HL-60/S4 treated with phorbol 12-myristate 13-acetate at 8.2 ng/mL for 4 days and 3 days (cell line): ENCODE measurements around the gene TMEM45A.
"Not testable (repeated sequence)": the region's sequence is repeated elsewhere in the genome, so short reads cannot be mapped to it uniquely, and the experiment has no call there.

Source experiments
- in situ Hi-C: fragments of 300-500 bp; cut with MboI; formaldehyde crosslinking; loops from 2 replicates; pipeline ENCODE4 v1.15.0; 2022; ENCODE audit warnings: low sequenced_read_pairs

The TMEM45A gene

DNA sequence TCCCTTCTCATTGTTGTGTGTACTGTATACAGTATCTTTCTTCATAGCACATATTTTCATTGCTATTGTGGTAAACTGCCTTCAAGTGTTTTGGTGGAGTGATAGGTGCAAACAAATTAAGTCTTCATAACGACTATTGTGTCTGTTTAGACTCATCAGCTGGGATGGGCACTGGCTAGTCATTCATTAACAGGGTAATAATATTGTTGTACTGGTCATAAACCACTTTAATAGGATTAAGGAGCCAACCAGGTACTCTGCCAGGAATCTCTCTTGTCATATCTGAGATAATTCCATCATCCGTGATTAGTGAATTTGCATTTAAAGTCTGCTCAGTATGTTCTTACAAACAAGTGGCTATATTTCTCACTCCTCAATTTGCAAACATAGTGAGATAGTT lies 10.2 kb upstream of the TMEM45A start:
- in situ Hi-C loops = no loop called here

DNA sequence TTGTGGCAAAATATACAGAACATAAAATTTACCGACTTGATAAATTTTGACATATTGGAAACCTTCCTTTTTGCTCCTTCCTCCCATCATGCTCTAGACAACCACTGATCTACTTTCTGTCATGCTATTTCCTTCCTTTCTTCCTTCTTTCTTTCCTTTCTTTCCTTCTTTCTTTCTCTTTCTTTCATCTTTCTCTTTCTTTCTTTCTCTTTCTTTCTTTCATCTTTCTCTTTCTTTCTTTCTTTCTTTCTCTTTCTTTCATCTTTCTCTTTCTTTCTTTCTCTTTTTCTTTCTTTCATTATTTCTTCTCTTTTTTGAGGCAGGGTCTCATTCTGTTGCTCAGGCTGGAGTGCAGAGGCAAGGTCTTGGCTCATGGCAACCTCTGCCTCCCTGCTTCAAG lies 8.9 kb upstream of the TMEM45A start:
- in situ Hi-C loops = no loop called here

DNA sequence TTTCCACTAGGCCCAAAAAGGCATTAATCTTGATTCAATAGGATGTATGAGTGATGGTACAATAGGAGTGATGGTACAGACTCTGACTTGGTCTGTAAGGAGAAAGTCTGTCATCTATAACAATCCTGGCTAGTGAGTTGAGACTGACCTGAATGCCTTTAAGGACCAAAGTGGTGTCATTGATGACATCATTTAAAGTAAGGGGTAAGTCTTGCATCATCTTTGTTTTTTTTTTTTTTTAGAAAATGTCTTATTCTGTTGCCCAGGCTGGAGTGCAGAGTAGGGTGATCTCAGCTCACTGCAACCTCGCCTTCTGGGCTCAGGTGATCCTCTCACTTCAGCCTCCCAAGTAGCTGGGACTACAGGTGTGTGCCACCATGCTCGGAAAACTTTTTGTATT lies 5.6 kb upstream of the TMEM45A start:
- in situ Hi-C loops = no loop called here

DNA sequence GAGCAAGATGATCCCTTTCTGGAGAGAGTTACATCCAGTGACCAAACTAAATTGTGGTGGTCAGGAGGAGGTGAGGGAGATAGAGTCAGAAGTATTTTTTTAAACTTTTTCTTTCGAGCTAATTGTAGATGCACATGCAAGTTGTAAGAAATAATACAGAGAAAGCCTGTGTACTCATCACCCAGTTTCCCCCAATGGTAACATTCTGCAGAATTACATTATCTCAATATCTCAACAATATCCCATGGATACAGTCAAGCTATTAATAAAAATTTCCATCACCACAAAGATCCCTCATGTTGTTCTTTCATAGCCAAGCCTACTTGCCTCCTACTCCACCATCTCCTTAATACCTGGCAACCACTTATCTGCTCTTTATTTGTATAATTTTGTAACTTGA lies 3.3 kb upstream of the TMEM45A start:
- in situ Hi-C loops = no loop called here

DNA sequence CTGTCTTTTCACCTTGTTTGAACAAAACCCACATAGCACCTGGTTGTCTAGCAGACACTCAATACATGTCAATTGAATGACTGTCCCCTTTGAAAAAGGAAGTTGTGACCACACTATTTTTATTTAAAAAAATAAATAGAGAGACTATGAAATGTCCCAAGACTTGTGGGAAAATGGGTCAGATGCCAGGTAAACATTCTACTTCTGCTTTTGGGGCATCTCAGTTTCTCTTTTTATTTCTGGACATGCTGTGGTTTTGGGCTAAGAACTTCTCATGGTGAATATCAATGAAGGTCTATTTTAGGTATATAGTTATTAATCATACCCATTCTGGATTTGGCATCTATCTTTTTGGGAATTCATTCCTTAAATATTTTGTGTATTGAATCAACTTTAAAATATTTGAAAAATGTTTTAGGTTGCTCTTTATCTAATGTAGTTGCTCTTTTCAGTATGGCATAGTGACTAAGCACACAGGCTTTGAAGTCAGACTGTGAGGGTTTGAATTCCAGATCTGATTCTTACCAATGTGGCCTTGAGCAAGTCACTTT lies 4.4 kb downstream of the TMEM45A start:
- in situ Hi-C loops = no loop called here

DNA sequence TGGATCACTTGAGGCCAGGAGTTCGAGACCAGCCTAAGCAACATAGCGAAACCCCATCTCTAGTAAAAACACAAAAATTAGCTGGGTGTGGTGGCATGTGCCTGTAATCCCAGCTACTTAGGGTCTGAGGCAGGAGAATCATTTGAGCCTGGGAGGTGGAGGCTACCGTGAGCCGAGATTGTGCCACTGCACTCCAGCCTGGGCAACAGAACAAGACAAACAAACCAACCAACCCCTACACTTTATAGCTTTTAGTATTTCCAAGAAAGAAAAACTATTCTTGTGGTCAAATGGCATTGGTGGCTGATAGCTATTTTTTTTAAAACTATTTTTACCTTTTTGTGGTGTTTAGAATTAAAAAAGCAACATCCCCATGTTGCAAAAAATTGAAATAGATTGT lies 7.2 kb downstream of the TMEM45A start:
- in situ Hi-C loops = no loop called here

DNA sequence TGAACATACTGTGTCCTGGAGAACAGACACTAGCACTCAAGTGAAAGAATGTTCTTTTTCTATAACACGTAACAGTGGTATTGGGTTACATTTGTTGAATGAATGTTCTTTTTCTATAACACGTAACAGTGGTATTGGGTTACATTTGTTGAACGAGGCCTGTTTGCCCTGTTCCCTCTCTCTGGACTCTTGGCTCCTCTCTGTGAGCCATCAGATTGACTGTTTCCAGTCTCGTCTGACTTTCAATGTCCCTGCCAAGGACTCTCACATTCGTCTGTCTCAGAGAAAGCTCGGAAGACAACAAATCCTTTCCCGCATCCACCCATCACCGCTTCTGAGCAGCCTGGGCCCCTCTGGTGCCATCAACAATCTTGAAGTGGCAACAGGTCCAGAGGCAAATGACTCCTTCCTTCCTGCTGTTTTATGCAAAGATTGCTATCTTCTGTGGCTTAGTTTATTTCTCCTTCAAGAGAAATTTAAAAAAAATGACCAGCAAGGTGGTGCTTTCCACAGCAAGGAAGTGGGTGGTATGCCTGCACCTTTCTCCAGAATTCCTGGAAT lies 8.0 kb downstream of the TMEM45A start:
- in situ Hi-C loops = no loop called here

DNA sequence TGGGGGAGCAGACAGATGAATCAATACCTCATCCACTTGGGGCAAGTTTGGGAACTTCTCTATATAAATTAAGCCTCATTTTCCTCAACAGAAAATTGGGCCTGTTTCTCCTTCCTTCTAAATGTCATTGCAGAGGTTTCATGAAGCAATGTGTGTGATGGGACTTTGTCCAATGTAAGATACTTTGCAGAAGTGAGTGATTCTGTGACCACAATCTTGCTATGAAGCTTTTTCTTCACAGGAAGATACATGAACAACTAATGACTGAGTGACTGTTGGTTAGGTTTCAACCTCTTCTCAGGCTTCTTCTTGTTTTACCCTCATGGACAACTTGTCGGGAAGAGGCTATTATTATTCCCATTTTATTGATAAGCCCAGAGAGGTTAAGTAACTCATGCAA lies 11.0 kb downstream of the TMEM45A start:
- in situ Hi-C loops = no loop called here

DNA sequence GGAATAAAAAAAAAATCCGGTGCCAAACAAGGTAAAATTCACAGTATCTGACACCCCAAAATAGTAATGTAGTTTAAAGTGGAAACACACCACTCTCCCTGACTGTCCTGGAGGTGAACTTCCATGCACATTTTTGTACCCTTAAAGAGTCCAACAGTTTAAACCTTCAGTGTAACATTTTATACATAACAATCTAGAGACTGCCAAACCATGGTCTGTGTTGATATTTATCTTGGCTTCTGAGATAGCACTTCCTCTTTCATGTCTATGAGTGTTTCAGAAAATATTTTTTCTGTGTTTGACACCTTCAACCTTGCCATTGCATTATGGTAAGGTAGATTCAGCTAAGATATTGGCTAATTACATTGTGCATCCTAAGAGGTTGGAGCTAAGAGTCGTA lies 13.9 kb downstream of the TMEM45A start:
- in situ Hi-C loops = no loop called here

DNA sequence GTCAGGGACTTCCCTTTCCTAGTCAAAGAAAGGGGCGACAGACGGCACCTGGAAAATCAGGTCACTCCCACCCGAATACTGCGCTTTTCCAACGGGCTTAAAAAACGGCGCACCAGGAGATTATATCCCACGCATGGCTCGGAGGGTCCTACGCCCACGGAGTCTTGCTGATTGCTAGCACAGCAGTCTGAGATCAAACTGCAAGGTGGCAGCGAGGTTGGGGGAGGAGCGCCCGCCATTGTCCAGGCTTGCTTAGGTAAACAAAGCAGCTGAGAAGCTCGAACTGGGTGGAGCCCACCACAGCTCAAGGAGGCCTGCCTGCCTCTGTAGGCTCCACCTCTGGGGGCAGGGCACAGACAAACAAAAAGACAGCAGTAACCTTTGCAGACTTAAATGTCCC lies 17.4 kb downstream of the TMEM45A start:
- in situ Hi-C loops = not testable (repeated sequence)

DNA sequence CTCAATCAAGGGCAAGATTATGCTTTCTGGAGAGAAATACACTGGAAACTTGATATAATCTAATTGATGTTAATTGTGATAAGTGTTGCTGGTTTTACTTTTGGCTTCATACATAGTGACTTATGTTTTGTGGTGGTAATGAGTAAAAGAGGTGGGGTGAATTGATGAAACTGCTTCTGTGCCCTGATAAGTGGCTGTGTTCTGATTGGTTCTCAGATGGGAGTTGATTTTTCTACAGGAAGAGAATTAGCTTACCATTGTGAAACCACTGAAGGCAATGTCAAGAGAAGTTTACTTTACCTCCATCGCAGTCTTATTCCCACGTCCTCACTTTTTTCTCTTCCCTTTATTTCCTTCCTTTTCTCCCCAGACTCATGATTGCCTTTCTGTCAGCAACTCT lies 23.8 kb downstream of the TMEM45A start:
- in situ Hi-C loops = no loop called here

DNA sequence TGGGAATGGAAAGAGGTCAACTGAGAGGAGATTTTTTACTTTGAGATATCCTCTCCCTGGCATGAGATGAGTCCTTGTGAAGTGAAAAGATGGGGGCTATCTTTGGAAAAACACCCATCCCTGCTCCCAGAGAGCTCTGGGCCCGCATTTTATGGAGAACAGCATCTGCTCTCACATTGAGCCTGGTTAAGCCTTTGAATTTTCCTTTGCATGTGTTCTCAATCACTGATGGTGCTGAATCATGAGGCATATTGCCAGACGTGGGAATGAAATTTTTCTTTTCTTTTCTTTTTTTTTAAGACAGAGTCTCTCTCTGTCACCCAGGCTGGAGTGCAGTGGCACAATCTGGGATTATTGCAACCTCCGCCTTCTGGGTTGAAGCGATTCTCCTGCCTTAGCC lies 24.4 kb downstream of the TMEM45A start:
- in situ Hi-C loops = no loop called here

DNA sequence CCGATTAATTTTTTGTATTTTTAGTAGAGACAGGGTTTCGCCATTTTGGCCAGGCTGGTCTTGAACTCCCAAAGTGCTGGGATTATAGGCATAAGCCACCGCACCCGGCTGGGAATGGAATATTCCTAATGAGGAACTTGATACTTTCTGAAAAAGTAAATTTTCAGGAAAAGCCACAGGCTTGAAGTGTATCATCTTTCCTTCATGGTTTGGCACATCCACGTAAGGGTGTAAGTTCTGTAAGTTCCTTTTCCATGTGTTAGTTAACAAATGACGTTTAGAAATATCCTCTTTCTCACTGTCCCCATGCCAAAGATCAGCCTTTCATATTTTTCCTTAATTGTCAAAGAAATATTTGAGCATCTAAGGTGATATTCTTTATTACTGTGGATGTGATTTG lies 24.9 kb downstream of the TMEM45A start:
- in situ Hi-C loops = no loop called here

DNA sequence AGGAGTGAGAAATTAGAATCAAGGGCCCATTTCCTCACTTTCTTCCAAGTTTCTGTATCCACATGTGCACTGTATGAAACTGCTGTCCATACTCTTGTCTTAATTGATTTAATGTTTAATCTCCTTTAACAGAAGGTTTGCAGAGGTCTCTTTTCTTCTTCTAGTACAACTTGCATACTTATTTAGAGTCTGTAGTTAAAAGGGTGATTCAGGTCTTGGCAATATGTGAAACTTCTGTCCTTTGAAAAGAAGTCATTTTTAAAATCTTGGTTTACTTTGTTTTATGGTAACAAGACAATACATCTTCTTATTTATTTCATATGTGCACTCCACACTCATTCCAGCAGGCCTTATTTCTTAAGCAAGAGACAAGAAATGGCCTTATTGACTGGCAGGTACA lies 25.8 kb downstream of the TMEM45A start:
- in situ Hi-C loops = no loop called here

DNA sequence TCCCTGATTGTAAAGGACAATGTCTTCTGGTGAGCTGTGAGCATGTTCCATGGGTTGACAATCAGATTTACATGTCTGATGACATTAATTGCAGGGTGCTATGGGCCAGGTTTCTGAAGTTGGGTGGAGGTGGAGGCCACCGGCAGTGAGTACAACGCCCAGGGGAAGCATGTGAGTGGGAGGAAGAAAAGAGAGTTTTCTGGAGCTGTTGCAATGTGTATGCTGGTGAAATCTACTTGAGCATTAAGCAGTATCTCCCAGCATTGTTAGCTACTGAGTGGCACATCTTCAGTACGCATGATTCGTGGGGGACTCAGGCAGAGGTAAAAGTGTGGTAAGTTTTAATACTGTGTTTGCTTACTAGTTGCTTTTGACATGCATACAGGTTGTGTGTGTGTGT lies 26.6 kb downstream of the TMEM45A start:
- in situ Hi-C loops = no loop called here

DNA sequence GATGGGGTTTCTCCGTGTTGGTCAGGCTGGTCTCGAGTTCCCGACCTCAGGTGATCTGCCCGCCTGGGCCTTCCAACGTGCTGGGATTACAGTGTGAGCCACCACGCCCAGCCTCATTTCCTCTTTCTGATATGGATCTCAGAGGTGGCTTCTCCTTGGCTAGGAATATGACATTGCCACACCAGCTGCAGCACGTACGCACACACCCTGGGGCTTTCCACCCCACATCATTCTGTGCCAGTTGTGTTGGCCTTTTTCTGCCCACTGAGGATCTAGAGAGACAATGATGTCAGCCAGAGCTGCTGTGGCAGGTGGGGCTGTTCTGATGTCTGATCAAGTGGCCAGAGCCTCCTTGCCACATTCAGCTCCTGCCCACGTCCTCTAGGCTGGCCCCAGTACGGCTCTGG lies 29.0 kb downstream of the TMEM45A start:
- in situ Hi-C loops = no loop called here

DNA sequence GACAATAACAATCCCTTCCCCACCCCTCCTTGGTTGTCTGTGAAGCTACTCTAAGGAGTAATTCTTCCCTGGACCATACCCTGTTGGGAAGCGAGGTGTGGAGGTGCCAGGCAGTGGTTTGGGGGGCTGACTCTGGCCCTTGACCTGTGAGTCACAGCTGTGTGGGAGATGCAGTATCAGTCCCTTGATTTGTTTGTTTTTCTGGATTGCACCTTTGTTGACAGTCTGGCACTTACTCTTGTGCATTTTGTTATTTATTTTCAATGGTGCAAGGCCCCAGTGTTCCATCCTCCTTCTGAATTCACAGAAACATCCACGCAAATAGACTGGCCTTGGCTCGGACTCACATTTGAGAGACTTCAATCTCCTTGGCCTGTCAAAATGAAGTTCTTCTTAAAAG lies 29.7 kb downstream of the TMEM45A start:
- in situ Hi-C loops = no loop called here

DNA sequence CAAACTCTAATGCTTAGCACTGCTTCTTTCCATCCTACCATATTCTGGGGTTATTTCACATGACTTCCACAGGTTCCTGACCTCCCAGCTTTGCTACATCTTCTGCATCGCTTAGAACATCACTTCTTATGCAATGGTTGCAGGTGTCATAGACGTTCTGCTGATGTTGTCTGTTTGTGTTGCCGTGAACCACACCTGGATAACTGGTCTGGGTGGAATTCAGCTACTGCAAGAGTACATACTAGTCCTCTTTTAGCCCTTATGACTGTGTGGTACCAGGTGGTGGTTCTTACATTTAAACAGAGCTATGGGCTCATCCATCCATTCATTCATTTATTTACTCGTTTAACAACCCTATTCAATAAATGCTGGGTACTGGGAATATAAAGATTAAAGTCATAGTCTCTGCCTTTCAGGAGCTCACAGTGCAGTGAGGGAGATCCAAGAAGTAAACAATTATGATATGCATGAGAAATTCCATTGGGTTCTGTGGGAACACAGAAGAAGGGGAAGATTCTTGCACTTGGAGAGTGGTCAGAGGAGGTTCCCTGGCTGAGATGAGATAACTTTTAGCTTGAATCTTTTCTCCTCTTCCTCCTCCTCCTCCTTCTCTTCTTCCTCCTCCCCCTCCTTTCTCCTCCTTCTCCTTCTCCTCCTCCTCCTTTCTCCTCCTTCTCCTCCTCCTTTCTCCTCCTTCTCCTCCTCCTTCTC lies 30.8 kb downstream of the TMEM45A start:
- in situ Hi-C loops = no loop called here

DNA sequence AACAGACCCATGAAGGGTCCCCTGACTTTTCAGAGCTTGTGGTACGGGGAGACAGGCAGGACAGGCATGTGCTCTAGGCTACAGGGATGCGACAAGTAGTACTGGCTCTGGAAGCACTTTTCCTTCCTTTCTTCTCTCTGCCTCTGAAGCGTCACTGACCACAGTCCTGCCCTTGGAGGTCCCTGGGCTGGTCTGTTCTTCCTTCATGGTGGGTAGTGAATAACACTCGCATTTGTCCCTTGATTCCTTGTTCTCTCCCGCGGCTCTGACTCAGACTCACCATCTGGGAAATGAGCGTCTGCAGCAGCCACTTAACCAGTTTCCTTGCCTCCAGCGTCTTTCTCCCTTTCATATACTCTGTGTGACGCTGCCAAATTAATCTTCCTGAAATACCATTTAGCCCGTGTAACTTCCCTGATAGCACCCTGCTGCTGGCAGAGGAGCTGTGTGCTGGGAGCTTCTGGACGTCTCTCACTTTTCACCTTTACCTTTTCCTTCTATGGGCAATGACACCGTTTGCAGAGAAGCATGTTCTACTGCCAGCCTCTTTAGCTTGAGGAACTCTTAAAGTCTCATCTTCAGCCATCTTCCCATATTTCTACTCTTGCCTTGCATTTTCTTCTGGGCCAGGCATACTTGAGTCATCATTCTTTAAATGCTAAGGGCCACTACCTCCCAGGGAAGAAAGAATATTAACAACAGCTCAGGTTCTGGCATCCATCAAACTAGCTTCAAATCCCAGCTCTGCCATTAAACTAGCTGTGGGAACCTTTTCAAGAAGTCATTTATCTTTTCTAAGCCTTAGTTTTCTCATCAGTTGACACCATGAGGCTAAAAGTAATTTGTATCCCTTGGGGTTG lies 33.6 kb downstream of the TMEM45A start:
- in situ Hi-C loops = no loop called here

DNA sequence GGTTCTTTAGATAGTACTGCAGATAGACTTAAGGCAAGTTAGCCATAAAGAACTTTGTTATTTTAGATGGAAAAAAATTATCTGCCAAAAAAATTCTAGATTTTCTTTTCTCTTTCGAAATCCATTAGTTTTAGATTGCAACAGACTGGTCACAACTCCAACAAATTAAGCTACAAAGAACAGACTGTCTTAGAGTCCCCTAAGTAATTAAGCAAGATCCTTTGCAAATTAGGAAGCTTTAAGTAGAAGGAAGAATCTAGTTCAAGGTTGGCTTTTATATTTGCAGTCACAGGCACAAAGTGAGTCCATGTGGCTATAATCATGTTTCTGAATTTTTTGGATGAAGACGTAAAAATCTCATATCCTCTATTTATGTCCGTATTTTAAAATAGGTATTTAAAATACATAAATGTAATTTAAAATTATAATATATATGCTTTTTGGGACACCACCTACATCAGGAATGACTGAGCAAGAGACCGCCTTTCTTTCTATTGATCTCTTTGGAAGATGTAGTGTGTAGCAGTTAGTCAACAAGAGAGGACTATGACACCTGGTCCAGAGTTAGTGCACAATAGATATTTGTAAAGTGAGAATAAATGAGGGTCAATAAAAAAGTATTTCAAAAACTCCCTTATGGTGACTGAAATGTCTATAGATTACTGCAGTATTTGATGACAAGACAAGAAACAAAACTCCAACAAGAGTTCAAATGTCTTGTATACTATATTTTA lies 34.4 kb downstream of the TMEM45A start:
- in situ Hi-C loops = no loop called here

DNA sequence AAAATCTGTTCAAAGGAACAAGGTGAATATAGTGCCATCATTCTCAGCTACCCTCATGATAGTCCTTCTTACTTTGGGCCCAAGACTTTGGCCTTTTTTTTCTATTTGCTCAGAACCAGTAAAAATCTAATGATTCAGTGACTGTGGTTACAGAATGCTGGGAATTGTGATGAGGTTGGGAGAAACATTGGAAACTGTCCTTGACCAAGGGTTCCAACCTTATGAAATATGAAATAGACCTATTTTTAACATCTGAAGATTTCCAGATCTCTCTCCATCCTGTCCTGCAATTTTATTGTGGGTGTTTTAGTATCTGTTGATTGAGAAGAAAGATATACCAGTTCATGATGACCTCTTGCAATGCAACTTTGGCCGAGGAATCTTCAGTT lies 34.9 kb downstream of the TMEM45A start:
- in situ Hi-C loops = no loop called here
